Stimulated activated CD8-positive, alpha-beta memory T cell treated with anti-CD3 and anti-CD28 coated beads, Interleukin-7, amount 100 ng/mL, for 1 hour (primary cell): Measurements from ENCODE around the gene KCNB1.
A peak's percentile ranks its signal among the peaks of the same experiment; 100 is the strongest.

ENCODE experiments used
- DNase-seq, 2 donors: peaks; one replicate each; pipeline ENCODE4 v3.0.0-alpha.2; 2020; ENCODE audit warnings: low read depth in 2 of 2

Gene KCNB1

DNA sequence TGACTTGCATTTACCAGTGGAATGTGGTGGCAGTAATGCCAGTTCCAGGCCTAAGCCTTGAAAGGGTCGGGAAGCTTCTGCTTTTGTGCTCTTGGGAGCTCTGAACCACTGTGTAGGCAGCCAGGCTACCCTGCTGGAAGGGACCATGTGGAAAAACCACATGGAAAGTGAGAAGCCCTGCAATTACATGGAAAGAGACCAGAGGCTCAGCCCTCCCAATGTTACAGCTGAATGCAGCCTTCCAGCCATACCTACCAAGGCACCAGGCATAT, 14.9 kb upstream of the KCNB1 start:
- DNase-seq, result no peak

DNA sequence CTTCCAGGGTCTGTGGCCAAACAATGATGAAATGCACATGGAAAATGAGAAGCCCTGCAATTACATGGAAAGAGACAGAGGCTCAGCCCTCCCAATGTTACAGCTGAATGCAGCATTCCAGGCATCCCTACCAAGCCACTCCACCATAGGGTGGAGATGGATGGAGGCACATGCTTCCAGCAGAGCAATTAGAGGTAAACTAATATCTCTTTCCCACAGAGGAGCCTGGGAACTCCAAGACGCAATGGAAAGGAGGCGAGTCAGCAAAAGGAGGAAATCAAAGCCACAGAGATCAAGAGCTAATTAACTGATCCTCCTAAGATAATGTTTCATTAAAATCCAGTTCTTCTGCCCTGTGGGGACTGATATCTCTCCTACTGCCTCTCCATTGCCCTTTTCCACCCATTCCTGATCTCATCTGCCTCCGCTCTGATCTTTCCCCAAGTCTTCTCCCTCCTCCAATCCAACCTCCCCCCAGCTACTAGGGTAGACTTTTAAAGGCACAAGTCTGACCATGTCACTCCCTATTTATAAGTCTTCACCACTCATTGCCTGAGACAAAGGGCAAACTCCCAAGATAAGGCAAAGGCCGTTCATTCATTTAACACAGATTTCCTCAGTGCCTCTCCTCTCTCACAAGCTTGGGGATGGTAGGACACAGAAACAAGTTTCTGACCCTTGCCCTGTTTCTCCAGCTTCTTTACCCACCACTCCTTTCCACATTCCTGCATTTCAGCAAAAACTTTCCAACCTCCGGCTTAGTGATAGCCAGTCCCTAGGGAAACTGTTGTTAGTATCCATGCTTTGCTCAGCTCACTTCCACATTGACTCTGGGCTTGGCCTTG, 14.3 kb upstream of the KCNB1 start:
- no peak for DNase-seq

DNA sequence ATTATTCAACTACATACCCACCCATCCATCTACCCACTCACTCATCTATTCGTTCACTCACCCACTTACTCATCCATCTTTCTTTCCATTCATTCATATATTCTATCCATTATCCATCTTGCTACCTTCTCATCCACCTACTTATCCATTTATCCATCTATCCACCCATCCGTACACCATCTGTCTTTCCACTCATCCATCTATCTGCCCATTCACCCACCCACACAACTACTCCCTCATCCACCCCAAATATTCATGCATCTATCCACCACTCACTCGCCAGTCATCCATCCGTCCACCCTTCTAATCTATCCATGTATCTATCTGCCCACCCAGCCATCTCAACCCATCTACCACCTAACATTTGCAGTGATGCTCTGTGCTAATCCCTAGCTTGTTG, 13.6 kb upstream of the KCNB1 start:
- no peak for DNase-seq

DNA sequence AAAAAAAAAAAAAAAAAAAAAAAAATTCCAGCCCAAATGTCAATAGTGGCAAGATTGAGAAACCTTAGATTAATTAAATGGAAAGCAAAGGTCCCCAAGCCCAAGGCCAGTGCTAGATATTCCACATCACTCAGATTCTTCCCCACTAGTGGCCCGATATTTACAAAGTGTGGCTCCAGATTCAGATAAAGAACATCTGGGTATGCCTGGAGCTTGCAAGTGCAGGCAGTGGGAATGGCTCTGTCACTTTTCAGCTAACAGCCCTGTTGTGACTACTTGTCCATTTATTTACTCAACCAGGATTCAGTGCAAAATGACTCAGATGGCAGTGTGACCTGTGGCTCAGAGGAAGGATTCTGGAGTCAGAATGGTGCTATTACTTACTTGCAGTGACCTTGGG, 8.2 kb upstream of the KCNB1 start:
- no peak for DNase-seq

DNA sequence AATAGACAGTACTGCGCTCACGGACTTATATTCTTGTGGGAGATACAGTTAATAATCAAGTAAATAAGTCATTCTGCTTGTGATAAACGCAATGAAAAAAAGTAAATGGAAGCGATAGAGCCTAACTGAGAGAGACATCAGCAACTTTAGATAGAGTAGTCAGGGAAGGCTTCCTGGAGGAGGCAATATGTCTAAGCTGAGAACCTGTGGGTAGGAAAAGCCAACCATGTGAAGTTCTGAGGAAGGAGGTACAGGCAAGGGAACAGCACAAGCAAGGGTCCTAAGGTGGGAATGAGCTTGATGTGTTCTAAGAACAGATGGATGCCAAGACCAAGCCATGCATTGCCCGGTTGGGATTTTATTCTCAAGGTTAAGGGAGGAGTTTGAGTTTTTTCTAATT, 7.2 kb upstream of the KCNB1 start:
- no peak for DNase-seq

DNA sequence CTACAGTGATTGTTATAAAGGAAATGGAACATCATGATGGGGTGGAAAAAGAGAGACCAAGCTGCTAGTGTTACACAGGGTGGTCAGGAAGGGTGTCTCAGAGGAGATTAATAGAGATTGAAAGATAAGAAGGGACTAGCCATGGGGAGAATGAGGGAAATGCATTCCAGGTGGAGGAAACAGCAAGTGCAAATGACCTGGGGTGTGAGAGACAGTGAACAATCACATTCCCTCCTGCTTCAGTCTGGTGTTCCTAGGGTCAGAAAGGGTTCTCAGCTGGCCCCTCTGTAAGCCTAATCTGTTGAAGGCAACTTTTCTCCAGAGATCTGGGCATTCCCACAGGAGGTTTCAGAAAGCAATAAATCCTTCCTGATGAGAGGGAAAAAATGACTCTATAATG, 3.6 kb upstream of the KCNB1 start:
- no peak for DNase-seq

DNA sequence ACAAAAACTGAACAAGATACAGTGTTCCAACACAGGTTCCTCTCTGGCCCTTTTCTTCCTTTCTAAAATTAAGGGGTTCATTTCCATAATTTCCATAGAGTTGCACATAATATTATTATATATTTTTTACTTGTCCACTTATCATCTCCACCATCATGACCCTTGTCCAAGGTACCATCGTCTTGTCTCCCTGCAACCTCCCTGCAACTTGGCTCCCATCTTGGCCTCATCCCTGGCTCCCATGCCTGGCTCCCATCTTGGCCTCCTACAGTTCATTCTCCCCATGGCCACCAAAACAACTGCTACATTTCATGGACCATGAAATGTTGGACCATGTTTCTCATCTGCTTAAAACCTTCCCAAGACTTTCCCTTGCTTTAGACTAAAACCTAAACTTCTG, 3.1 kb upstream of the KCNB1 start:
- no peak for DNase-seq

DNA sequence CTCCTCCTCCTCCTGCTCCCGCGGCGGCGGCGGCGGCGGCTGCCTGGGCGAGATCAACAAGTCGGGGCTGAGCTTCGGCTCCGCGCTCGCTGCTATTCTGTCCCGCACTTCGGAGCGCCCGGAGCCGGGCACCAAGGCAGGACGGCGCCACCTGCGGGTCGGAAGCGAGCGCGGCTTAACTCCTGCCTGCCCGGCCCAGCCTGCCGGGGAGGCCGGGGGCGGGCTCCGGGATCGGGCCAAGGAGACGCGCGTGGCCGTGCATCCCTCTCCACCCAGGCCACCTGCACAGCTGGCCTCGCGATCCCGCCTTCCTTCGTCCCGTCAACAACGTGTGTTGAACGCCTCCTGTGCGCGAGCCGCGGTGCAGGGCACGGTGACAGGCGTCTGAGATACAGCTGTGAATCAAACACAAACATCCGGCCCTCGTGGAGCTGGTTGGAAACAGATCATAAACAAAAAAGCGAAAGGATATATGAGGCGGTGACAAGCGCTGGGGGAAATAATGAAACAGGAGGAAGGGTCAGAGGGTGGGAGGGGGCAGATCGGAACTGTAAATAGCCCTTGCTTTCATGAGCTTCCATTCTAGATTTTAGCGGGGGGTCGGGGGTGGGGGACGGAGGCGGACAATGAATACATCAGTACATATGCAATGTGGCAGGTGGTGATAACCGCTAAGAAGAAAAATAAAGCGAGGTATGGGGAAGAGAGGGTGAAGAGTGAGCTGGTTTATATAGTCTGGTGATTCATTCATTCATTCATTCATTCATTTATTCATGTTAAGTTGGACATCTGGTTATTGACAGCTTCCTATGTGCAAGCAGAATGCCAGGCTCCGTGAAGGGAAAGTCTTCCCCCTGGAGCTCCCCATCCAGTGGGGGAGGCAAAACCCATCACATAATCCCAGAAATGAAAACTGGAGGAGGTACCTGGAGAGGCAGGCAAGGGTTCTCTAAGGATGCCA, 2.0 kb upstream of the KCNB1 start:
- peak in 1 of 2 donors; percentile 10 for DNase-seq

DNA sequence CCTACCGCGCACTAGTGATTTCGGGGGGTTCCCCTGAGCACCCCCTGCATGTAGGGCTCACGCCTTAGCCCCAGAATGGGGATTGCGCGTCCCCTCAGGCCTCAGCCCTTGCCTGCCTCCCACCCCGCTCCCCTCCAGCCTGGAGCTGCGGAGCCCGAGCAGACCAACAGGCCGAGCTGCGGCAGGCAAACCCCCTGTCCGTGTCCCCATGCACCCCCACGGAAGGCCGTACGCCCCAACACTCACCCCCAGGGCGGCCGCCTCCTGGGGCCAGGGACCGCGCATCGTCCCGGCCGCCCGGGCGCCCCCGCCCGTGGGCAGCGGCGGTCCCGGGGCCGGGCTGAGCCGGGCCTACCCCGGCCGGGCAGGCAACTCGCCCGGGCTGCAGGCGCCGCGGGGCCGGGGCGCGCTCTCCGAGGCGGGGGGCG, 1.2 kb upstream of the KCNB1 start:
- no peak for DNase-seq

DNA sequence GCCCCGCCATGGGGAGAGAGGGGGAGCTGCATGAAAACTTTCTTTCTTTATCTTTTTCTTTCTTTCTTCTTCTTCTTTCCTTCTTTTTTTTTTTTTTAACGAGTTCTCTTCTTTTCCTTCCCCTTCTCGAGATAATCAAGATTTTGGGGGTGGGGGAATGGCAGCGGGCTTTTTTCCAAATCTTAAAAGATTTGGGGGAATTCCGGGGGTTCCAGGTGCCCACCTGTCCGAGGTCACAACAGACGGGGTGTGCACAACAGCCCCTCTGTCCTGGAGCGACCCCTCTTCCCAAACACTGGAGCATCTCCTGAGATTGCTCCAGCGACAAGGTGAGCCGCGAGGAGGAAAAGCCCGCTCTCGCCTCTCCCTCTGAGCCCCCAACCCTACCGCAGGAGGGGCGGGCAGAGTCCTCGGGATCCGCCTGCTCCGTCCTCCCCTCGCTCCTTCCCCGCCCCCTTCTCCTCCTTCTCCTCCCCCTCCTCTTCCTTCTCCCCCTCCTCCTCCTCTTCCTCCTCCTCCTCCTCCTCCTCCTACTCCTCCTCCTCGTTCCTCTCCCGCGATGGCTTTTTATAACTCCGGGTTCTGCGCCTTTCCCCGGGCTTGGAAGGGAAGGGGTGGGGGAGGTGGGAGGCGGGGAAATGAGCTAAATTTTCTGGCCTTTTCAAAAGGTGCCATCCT, 689 bp upstream of the KCNB1 start:
- DNase-seq, result no peak

DNA sequence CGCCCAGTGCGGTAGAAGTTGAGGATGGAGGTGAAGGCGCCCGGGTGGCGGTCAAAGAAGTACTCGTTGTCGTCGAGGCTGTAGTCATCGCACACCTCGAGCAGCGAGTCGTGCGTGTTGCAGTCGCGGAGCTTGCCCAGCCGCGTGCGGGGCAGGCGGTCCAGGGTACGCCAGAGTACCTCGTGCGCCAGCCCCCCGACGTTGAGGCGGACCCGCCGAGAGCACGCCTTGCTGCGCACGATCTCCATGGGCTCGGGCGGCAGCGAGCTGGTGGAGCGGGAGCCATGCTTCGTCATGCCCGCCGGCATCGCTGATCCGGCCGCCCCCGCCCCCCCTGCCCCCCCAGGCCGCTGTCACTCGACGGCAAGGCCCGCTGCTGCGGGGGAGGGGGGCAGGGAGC, 295 bp downstream of the KCNB1 start:
- no peak for DNase-seq

DNA sequence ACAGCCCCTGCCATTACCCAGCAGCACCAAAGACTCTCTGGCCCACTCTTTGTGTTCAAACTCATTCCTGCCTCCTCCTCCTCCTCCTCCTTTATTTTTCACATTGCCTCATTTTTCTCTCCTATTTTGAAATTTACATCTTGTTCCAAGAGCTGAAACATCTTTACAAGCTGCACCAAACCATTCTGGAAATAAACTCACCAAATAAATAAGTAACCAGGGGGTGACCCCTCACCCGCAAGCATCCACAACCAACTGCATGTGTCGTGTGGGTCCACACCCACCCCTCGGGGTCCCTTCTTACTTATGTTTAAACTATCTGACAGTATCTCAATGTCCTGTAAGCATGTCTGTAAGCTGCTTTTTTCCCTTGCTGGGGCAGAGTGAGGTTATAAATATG, 1.4 kb downstream of the KCNB1 start:
- DNase-seq, result no peak

DNA sequence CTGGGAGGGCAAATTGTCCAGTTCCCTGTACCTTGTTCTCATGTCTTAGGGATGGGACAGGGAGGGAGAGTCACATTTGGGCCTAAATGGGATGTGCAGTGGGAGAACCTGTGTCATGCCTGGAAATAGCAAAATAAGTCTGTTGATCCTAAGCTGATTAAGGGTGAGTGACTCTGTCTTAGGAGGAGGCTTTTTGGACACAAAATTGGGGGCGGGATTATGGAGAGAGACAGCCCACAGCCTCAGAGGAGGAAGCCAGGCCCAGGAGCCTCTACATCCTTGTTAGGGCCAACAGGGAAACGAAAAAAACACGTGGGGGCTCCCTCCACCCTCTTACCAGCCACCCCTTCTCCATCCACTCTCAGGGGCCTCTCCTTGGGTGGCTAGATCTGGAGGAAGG, 2.2 kb downstream of the KCNB1 start:
- no peak for DNase-seq

DNA sequence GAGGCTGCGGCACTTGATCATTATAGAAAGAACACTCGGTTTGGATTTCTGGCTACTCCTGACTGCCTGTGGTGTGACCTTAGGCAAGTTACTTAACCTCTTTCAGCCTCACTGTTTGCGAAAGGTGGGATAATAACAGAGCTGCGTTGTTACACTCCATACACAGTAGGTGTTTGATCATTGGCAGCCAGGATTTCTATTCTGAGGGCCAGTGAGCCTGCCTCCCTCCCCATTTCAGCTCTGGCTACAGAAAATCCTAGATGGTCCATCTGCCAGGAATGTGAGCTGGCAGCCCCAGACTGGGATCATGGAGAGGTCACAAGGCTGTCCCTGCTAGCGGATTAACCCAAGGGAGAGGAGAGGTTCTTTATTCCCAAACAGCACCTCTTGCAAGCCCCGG, 2.7 kb downstream of the KCNB1 start:
- no peak for DNase-seq

DNA sequence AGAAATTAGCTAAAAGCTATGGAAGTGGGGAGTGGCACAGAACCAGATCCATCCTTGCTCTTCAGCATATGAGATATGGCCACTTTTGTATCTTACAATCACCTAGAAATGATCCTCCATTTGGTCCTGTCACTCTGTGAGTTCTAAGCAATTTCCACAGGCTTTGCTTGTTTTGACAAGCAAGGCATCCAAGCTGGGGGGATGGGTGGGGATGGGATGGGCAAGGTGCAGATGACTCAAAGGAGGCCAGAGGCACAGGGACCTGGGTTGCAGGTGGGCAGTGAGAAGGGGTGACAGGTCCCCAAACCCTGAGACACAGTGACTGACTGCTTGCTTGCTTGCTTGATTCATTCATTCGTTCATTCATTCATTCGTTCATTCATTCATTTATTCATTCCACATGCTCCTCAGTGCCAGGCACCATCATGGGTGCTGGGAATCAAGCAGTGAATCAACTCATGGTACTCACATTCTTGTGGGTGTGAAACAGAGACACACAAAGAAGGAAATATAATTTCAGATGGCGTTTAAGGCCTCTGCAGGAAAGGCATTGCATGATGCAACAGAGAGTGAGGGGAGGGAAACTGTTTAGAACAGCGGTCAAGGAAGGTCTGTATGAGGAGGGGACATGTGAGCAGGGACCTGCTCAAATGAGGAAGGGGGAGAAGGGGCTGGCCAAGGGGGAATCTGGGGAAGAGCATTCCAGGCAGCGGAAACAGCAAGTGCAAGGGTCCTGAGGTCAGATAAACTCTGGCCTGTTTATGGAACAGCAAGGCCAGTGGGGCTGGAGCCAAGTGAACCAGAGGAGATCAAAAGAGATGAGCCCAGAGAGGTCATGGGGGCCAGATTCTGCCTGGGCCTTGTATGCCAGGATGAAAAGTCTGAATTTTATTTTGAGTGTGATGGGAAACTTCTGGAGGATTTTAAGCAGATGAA, 3.4 kb downstream of the KCNB1 start:
- no peak for DNase-seq

DNA sequence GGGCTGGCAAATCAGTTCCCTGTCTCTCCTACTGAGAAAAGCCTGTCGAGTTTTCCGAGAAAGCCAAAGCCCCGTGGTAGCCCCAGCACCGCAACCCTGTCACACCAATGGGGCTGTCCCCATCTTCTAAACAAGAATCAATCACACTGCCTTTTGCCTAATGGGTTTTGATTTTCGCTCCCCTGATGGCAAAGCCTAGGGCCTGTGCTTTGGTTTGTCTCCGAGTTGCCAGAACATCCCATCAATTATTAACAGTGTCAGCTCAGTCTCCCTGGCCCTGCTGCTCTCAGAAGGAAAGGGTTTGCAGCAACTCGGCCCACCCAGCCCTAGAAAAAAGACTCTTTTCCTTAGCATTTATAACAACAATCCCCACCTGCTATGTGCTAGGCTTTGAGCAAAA, 4.2 kb downstream of the KCNB1 start:
- DNase-seq, result no peak

DNA sequence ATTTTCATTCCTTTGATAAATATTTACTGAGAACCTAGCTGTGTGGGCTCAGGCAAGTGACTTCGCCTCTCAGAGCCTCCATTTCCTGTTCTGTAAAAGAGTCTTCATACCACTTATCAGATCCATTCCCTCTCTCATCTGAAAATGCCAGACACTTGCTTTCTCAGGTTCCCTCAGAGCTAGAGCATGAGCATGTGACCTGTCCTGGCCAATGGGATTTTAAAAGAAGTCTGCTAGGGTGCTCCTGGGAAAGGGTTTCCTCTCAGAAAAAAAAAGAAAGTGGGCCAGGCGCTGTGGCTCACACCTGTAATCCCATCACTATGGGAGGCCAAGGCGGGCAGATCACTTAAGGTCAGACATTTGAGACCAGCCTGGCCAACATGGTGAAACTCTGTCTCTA, 5.3 kb downstream of the KCNB1 start:
- DNase-seq, result no peak

DNA sequence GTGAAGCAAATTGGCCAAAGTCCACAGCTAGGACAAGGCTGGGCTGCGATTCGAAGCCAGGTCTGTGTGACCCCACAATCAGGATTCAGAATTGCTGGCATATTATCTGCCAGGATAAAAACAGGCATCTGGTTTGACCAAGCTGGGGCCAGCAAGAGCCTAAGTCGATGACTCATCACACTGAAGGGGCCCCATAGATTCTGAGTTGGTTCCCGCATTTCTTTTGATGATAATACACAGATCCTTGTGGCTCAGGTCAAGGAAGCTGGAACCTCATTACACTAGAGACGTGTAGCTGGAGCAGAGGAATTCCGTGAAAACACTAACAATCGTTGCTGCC, 6.5 kb downstream of the KCNB1 start:
- no peak for DNase-seq

DNA sequence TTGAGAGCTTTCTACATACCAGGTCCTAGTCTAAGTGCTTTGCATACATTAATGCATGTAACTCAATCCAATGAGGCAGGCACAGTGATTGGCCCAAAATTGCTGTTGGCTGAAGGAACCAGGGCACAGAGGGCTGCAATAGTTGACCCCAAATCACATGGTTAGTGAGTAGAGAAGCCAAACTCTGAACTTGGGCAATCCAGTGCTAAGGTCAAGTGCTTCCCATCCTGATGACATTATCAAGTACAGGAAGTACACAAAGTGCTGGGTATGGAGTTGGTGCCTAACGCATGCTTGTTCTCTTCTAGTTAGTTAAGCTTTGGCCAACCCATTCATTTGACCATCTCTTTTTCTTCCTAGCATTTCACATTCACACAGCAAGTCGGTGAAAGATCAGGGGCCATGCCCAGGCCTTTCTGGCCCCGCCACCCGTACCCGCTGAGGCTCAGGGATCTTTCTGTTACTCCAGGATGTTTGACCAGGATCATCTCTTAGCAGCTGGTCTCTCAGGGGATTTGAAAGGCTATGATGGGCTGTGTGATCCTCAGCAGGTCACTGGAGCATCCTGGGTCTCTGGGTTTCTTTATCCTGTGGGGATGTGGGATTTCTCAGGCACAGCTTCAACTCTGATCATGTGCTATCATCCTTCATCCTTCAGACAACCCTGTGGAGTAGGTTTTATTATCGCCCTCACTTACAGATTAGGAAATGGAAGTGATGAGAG, 7.0 kb downstream of the KCNB1 start:
- no peak for DNase-seq

DNA sequence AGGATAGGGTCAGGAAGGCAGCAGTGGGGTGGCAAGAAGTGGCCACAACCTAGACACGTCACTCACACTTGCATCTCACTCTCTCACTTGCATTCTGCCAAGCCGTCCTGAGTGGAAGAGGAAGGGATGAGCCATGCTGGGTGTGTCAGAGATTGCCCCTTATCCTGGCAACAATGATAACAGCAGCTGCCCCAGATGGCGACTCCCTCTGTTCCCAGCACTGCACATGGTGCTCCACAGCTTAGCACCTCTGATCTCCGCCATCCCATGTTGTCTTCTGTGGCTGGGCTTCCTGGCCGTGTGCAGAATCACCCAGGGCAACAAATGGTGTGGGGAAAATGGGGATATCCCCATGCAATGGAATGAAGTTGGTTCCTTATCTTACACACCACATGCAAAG, 11.1 kb downstream of the KCNB1 start:
- no peak for DNase-seq

DNA sequence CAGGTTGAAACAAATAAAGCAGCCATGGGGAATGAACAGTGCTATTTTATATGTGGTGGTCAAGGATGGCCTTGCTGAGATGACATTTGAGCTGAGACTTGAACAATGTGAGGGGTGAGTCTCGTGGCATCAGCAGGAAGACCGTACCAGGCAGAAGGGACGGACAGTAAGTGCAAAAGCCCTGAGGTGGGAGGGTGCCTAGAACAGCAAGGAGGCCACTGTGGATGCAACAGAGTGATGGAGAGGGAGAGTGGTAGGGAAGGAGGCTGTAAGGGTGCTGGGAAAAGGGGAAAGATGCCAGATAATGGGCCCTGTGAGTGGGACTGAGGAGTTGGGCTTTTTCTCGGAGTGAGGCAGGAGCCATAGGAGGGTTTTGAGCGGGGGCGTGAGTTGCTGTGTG, 11.5 kb downstream of the KCNB1 start:
- no peak for DNase-seq
